Measurements from ENCODE around the gene NFKBIL1.

GRCh38 chr6:31579546-31580437 is 32.4 kb downstream of the NFKBIL1 start:
- TF ChIP-seq, protein P1, sequence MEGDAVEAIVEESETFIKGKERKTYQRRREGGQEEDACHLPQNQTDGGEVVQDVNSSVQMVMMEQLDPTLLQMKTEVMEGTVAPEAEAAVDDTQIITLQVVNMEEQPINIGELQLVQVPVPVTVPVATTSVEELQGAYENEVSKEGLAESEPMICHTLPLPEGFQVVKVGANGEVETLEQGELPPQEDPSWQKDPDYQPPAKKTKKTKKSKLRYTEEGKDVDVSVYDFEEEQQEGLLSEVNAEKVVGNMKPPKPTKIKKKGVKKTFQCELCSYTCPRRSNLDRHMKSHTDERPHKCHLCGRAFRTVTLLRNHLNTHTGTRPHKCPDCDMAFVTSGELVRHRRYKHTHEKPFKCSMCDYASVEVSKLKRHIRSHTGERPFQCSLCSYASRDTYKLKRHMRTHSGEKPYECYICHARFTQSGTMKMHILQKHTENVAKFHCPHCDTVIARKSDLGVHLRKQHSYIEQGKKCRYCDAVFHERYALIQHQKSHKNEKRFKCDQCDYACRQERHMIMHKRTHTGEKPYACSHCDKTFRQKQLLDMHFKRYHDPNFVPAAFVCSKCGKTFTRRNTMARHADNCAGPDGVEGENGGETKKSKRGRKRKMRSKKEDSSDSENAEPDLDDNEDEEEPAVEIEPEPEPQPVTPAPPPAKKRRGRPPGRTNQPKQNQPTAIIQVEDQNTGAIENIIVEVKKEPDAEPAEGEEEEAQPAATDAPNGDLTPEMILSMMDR (IDR thresholded peaks at IDR 0.05), result no peak
- no peak for TF ChIP-seq POLR2A (IDR thresholded peaks at IDR 0.05)

Data from testis (tissue), 2 donors.